HG02885 (cell line): ENCODE results near the gene PPP1CB.

Source experiments
- ATAC-seq: cut with Tn5 transposase; IDR thresholded peaks from one replicate; pipeline ENCODE4 v1.9.1; 2021; ENCODE audit warnings: mild to moderate bottlenecking; ENCODE audit not compliant: unreplicated experiment, poor library complexity

PPP1CB gene

DNA sequence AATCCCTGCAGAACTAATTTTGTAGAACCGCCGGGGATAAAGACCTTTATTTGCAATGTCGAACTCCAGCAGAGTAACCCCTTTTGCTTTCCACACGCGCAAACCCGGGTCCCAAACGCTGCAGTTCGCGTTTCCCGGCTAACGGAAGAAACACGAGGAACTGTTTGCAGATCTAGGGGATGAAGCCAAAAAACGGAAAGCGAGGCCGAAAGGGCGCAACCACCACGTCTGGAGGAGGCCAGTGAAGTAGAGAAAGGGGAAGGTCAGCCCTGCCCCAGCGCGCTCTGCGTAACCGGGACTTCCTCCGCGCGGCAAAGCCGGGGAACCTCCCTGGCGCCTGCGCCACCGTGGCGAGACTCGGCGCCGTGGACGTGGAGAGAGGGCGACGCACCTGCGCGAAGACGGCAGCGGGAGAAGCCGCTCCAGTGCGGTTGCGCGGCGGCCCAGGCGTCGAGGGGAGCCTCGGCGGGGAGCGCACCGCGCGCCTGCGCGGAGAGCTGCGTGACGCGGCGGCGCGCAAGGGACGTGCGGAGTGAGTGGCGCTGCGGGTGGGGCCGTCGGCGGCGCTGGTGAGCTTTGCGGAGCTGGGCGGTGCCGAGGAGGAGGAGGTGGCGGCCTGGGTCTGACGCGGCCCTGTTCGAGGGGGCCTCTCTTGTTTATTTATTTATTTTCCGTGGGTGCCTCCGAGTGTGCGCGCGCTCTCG lies at the start of gene PPP1CB:
TSS of gene PPP1CB (plus strand) at position 579 of the 704 bp plus-strand sequence. CDS start 295 bp downstream, outside the sequence.
- ATAC-seq = peak; percentile 87

DNA sequence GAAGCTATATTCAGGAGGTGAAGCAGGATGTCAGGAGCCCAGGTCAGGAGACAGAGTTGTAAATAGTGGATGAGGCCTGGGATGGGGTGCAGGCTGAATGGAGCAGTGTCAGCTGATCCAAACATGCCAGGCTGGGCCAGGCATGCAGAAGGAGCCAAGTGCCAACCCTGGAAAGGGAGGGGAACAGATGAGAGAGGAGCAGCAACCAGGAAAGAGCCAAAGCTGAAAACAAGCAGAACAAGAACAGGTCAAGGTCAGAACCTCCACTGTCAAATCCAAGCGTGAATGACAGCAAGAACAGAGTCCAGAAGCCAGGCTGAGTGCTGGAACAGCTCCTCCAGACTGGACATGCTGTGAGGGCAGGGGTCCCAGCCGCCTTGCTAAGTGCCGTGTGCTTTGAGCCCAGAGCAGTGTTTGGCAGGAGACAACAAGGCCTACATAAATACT lies 49.2 kb upstream of the PPP1CB start:
- ATAC-seq = no peak

DNA sequence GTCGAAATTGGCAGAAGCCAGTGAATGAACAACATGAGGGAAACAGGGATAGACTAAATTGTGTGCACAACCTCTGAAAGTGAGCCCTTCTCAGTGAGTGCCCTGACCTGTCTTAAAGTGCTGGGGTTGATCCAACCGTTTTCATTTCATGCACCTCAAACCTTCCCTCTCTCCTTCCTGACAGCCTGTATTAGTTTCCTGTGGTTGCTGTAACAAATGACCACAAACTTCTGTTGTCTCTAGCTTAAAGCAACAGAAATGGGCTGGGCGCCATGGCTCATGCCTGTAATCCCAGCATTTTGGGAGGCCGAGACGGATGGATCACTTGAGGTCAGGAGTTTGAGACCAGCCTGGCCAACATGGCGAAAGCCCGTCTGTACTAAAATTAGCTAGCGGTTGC lies 48.8 kb upstream of the PPP1CB start:
- ATAC-seq = no peak

DNA sequence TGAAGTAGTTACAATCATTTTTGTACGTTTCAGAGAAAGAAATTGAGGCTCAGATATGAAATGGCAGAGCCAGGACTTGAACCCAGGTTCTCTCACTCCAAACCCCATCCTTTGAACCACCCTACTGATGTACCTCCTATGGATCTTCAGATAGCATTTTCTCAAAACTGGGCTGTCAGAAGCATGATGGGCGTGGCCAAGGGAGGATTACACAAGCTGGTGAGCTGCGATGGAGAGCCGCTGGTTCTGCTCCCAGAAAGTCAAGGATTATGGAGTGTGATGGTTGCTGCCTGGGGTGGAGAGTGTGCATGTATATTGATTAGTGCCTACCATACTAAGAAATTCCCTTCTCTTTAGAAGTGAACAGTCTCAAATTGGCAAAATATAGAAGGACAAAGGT lies 47.0 kb upstream of the PPP1CB start:
- no peak for ATAC-seq

DNA sequence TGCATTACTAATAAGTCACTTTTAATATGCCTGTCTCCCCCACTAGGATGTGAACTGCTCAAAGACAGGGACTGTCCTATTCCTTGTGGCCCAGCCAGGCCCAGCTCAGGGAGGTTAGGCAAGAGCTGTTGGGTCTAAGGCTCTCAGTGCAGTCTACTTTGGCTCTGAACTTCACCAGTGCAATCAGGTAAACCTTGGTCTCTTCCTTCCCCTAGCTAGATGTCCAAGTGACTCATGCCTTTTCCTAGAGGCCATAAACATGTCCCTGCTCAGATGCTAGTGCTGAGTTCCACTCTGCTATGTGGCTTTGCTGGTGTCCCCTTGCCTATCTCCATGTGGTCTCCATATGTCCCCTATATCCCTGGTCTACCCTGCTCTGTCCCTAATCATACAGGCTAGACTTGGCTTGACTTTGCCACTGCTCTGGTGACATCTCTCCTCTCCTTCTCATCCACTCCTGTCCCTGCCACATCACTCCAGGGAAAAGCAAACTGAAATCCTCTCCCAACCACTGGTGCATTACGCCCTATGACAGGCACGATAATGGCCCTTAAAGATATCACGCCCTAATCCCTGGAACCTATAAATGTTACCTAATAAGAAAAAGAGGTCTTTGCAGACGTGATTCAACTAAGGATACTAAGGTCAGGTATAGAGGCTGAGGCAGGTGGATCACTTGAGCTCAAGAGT lies 45.7 kb upstream of the PPP1CB start:
- ATAC-seq = no peak

DNA sequence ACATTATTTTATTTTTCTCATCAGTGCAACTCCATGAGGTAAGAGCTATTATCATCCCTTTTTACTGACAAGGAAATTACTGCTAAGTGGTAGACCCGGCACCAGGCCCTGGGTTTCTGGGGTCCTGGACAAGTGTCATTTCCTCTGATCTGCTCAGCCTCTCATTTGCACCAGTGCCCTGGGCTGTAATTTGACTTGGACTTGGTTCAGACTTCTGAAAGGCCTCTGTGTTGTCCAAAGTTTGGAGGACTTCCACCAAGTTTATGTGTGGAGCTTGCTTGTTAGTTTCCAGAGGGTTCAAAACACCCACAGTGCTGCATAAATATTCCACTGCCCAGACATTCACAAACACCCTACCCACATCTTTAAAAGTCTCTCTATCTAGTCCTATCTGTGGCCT lies 44.0 kb upstream of the PPP1CB start:
- no peak for ATAC-seq

DNA sequence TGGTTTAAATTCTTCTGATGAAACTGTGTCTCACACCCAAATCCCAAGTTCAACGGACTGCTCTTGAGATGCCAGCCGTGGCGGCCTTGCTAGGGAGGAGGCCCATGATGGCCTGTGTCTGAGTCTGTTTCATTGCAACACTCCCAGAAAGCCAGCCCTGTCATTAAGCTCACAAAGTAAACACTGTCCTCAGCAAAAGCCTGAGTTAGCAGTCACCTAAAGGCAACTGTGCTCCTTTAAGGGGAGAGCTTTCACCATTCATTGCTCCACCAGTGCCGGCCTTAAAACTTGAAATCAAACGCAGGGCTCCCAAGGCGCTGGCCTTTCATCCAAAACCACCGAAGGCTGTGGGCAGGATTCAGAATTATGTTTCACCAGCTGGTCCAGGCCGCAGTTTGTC lies 42.5 kb upstream of the PPP1CB start:
- no peak for ATAC-seq

DNA sequence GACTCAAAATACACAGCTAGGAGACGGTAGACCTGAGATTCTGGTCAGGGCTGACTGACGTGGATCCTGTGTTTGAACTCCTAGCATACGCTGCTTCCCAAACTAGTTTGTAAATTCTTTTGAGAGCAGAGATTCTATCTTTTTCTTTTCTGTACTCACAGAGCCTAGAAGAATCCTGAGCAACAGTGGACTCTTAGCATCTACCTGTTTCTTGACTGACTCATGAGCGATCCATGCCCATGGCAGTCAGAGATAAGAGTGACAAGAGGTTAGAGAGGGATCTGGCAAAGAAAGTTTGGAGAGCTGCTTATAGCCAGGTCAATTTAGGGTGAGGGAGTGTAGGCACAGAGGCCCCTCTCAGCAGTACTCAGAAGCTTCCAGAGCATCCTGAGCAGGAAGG lies 41.1 kb upstream of the PPP1CB start:
- no peak for ATAC-seq

DNA sequence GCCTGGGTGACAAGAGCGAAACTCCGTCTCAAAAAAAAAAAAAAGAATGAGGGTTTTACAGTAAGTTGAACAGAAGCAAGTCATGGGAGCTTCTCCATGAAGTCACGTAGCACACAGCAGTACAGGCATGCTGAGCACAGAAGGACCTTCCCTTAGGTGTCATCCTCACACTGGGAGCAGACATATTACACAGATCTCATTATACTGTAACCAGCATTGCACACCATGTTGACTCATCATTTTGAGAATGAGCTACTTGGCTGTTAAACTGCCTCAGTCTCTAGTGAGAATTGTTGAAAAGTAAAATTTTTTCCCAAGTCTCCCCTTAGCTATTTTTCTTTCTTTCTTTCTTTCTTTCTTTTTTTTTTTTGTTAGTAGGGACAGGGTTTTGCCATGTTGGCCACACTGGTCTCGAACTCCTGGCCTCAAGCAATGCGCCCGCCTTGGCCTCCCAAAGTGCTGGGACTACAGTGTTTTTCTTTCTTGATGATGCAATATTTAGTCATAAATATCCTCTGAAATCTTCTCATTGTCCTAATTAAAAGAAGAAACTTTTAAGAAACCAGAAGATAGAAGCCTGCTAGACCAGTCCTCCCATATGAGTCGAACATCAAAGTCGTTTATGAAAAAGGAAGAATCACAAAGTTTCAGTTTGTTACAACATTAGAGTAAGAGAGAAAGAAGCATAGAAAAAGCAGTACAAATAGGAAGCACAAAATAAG lies 37.9 kb upstream of the PPP1CB start:
- no peak for ATAC-seq

DNA sequence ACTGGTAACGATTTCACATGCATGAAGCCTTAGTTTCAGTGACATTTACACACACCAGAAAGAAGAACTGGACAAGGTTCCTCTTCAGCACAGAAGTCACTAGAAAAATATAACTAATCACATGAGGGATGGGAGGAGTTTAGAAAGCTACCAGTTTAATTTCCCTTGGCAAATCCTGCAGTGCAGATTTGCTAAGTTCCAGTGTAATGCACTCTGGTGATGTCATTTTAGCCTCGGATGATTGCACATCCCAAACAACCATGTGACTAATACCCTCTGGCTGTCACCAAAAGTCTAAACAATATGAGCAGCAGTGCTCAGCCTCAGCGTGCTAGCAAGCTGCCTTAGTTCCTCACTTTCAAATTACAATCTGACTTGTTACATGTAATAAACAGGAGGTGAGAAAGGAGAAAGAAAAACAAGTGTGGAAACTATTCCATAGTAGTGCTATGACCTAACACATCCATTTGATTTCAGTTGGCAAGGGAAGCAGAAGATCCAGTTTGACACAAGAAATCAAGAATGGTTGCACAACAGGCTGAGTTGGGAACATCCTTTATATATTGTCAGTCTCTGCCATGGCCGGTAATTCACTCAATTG lies 35.3 kb upstream of the PPP1CB start:
- peak; percentile 45 for ATAC-seq

DNA sequence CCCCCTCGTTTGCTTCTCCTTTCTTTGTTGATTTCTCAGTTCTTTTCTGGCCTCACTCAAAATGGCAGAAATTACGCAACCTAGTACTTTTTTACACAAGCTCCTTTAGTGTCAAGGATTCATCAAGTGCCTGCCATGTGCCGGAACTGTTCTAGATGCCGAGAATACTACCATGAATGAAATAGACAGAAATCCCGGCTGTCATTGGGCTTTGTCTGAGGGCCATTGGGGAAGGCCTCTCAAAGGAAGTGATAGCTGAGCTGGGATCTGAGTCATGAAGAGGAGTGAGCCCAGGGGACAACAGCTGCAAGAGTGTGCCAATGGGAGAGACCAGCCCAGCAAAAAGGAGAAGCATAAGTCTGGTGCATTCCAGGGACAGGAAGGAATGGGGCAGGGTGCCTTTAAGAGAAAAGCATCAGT lies 34.3 kb upstream of the PPP1CB start:
- no peak for ATAC-seq

DNA sequence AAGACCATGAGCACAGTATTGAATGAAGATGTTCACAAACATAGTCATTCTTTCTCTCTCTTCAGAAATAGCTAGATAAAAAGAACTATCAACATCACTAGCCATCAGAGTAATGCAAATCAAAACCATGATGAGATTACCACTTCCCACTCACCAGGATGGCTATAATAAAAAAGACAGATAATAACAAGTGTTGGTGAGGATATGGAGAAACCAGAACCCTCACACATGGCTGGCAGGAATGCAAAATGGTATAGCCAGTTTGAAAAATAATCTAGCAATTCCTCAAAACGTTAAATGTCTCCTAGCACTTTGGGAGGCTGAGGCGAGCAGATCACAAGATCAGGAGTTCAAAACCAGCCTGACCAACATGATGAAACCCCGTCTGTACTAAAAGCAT lies 31.3 kb upstream of the PPP1CB start:
- ATAC-seq = no peak

DNA sequence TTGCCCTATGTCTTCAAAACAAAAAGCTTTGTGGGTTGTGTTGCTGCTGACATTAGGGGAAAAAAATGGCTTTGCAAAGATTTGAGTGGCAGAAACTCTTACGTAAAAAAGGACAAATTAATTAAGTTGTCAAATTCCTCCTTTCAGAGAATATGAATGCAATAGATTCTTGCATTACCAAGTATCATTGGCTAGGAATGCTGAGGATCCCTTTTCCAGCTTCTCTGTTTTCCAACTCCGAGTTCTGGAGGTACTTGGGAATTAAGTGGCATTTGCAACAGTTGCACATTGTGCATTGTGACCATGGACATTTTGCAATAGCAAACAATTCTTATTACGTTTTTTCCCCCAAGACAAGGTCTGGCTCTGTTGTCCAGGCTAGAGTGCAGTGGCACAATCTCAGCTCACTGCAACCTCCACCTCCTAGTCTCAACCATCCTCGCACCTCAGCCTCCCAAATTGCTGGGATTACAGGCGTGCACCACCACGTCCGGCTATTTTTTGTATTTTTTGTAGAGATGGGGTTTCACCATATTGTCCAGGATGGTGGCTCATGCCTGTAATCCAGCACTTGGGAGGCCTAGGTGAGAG lies 29.9 kb upstream of the PPP1CB start:
- no peak for ATAC-seq

DNA sequence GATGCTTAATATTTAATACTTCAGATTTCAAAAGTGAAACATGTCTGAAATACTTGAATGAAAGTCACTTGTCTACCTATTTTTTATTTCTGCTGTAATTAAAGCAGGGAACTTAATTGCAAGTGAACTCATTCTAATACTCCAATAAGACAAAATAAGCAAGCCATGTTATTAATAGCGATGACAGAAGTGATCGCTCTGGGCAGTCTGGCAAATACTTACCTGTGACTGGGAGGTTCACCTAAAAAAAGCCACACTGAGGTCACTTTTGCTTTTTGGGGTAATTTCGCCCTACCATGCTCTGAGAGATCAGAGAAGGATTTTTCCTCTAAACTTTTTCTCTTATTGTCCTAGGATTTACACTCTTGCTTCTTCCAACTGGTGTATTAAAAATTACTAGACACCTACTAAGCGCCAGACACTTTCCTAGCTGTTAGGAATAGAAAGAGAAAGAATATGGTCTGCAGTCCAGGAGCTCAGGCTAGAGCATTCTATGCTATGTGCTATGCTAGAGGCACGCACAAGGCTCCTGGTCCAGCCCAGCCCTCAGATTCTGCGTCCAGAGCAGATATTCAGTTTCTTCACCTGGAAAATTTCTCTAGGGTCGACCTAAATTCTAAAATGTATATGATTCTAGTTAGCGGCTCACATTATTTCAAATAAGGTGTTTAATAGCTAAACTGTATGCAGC lies 26.5 kb upstream of the PPP1CB start:
- no peak for ATAC-seq

DNA sequence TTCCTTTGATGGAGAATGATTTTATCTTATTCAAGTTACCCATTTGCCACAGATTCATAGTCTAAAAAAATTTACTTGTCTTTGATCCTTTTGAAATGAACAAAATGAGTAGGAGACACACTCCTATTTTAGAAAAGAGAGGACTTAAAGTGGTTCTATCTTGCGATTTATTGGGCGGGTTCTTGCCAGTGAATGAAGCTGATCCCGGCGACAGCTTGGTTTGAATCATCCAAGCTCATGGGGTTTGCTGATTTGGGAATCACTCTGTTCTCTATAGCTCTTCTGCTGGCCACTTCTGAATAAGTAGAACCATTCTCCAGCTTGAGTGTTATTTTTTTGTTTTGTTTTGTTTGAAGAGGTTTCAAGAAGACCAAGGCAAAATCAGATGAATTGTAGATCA lies 25.5 kb upstream of the PPP1CB start:
- ATAC-seq = no peak

DNA sequence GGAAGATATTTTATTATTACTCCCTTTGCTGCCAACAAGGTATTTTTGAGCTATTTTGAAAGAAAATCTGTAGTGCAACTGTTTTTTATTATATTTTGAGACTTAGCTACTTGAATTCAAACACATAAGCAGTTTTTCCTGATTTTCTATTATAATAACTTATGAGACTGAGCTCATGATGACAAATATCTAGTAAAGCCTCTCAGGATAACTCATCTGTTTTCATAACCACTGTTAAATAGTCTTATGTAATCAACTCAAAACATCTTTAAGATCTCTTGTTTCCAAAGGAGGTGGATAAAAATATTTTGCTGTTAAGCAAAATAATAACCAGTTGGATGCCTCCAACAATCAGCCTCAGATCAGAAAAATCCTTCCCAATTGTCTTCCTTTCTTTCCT lies 21.9 kb upstream of the PPP1CB start:
- ATAC-seq = no peak

DNA sequence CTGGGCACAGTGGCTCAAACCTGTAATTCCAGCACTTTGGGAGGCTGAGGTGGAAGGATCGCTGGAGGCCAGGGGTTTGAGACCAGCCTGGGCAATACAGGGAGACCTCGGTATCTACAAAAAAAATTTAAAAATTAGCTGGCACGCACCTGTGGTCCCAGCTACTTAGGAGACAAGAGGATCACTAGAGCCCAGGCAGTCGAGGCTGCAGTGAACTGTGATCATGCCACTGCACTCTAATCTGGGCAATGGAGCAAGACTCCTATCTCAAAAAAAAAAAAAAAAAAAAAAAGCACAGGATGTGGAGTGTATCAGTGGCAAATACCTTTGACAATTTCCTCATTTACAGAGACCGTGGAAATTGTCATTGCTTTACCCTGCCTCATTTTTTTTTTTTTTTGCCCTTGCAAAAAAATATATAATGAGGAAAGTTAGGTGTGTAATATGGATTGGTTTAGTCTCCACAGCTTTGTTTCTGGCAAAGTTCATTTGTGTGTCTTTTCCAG lies 20.9 kb upstream of the PPP1CB start:
- no peak for ATAC-seq

DNA sequence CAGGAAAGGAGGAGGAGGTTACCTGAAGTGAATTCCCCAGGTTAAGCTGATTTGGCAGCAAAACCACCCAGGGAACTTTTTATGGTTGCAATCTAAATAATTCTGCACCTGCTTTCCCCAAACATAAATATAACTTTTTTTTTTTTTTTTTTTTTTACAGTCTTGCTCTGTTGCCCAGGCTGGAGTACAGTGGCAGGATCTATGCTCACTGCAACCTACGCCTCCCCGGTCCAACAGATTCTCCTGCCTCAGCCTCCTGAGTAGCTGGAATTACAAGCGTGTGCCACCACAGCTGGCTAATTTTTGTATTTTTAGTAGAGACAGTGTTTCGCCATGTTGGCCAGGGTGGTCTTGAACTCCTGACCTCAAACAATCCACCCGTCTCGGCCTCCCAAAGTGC lies 16.1 kb upstream of the PPP1CB start:
- ATAC-seq = no peak

DNA sequence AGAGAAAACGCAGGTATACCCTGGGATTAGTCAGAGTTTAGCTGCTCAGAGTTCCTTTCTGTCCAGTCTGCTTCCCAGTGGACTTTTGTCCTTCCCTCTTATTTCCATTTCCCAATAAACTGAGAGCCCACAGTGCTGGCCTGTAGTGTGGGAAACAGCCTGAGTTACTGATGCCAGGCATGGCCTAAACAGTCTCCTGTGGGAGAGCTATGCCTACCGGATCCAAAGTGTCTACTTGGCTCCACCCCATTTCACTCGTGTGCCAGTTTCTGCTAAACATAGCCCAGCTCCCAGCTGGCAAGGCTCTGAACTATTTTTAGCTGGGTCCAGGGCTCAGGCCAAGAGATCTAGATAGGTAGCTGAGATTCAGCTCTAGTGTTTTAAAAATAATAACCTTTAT lies 15.6 kb upstream of the PPP1CB start:
- ATAC-seq = no peak

DNA sequence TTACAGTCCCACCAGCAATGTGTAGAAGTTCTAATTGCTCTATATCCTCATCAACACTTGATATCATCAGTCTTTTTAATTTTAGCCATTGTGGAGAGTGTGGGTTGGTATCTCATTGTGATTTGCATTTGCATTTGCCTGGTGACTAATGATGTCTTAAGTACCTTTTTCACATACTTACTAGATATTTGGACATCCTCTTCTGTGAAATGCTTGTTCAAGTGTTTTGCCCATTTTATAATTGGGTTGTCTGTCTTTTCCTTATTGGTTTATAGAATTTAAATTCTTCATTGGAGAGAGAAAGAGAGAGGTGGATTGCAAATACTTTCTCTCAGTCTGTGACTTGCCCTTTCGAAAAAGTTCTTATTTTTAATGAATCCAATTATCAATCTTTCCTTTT lies 14.0 kb upstream of the PPP1CB start:
- no peak for ATAC-seq
